GM12874 (cell line): ENCODE measurements around the gene SSH2.

Source experiments
- TF ChIP-seq, protein P1 (sequence below): IDR thresholded peaks from 2 replicates; pipeline ENCODE4 v1.5.1; 2011; ENCODE audit warnings: low read depth, mild to moderate bottlenecking, control low read depth, low read length, moderate library complexity; ENCODE audit not compliant: insufficient read depth

SSH2 gene

DNA sequence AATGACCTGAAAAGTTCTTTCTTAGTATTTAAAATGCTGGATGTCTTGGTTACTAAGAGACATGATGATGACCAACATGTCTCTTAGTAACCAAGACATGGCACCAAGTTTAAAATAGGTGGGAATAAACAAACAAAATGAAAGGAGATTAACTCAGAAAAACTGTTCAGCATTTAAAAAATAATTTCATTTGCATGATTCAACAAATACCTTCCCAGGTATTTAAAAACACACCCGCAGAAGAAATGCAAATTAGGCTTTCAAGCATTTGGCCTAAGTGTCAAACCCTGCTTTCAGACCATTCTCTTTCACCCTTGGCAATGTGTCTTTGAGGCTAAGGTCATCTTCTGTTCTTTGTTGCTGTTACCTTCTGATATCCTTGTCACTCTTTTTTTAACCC is 215.9 kb downstream of the SSH2 start:
- TF ChIP-seq, protein P1, sequence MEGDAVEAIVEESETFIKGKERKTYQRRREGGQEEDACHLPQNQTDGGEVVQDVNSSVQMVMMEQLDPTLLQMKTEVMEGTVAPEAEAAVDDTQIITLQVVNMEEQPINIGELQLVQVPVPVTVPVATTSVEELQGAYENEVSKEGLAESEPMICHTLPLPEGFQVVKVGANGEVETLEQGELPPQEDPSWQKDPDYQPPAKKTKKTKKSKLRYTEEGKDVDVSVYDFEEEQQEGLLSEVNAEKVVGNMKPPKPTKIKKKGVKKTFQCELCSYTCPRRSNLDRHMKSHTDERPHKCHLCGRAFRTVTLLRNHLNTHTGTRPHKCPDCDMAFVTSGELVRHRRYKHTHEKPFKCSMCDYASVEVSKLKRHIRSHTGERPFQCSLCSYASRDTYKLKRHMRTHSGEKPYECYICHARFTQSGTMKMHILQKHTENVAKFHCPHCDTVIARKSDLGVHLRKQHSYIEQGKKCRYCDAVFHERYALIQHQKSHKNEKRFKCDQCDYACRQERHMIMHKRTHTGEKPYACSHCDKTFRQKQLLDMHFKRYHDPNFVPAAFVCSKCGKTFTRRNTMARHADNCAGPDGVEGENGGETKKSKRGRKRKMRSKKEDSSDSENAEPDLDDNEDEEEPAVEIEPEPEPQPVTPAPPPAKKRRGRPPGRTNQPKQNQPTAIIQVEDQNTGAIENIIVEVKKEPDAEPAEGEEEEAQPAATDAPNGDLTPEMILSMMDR, result no peak

DNA sequence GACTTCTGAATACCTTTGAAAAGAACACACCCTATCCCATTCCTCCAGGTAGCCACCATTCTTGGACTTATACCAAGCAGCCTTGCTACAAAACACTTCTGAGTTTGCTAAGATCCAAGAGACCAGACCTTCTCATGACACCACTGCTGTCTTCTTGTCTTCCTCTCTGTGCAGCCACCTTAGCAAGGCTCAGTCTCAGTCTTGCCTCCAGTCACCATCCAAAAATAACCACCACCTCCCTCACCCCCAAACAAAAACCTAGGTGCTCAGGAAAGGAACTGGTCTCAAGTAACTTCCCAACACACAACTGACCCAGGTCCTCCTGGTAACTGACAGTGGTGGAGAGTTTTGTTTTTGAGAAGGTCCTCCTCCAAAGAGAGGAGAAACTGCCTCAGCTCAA is 216.4 kb downstream of the SSH2 start:
- TF ChIP-seq, protein P1, result no peak

DNA sequence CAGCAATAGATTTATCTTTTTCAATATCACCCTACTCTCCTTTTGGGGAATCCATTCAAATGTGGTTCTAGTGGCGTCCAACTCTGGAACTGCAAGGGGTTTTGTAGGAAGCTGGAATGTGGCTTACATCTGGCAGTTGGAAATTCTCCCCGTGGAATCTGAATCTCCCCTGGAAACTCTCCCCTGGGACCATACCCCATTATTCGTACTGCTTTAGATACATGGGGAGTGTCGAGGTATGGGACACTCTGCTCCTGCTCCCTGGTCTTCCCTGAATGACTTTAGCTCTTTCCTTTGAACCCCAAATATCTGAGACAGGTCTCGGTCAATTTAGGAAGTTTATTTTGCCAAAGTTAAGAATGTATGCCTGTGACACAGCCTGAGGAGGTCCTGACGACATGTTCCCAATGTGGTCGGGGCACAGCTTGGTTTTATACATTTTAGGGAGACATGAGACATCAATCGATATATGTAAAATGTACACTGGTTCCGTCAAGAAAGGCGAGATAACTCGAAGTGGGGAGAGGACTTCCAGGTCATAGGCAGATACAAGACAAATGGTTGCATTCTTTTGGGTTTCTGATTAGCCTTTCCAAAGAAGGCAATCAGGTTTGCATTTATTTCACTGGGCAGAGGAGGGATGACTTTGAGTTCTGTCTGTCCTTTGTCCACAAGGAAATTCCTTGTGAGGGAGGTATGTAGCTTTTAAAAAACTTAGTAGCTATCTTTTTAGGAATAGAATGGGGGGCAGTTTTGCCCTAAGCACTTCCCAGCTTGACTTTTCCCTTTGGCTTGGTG is 218.2 kb downstream of the SSH2 start:
- TF ChIP-seq, protein P1, result no peak

DNA sequence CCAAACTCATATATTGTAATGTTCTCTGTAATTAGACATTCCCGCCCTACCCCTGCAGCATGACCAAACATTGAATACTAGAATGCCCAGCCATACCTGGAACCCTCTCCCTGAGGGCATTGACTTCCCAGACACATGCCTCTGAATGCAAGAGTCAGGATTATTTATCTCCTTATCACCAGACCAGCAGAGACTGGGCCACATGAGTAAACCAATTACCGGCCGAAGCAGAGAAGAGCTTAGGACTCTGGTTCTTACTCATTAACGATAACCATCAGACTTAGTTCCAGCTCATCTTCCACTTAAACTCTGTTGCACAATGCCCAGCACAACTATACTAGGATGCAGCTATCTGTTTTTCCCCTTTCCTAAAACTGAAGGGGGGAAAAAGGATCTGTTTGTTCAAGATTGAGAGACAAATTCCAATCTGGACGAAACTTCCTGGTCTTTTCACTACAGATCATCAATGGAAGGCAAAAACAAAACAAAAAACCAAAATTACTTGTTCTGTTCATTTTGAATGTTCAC is 219.1 kb downstream of the SSH2 start:
- TF ChIP-seq, protein P1, result no peak

DNA sequence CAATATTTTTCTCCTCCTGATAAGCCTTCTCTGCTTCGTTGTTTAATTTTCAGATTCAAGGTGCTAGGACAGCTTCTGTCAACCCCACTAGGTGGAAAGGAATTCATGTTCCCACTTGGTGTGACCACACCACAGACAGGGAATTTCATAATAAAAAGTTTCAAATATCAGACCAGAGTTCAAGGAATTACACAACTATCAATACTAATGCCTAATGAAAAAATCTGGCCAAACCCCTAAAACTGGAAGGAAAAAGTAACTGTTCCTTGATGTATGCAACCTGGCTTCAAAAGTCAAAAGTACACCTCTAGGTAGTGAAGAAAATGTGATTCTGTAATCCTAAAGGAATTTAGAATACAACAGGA is 219.5 kb downstream of the SSH2 start:
- TF ChIP-seq, protein P1, result no peak

DNA sequence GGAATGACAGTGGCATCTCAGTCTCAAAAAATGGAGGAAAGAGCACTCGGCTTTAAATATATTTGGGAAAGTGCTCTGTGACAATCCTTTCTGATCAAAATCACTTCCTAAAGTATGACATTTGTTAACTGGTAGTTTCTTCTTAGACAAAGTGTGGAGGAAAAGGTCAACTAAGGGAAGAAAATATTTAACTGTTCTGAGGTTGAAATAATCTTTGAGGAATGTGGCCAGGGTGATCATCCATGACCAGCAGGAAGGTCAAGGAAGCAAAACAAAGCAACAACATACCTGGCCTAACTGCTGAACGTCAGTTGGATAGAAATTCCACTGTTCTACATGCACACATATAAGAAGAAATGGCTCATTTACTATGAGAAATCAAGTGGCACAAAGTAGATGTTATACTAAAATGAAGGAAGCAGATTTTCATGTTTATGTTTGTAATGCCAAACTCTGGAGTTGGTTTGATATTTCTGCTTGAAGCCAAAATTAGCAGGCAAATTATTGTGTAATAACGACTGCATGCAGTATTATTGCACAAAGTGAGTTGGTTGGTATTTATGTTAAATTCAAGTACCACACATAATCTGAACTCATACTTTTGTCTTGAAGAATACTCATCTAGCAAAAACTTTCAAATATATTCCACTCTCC is 220.0 kb downstream of the SSH2 start:
- TF ChIP-seq, protein P1, result no peak

DNA sequence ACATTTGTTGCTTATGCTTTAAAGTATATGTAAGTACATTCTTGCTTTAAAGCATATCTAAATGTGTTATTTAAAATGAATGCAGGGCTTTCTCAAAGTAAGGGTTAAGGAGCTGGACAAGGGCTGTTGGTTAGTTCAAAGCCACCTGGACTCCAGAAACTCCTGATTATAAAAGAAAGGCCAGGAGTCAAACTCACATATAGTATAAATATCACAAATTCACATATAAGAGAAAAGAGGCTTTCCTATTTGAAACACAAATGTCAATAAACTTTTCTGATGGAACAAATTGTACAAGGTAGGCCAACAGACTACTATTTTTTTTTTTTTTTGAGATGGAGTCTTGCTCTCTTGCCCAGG is 222.8 kb downstream of the SSH2 start:
- TF ChIP-seq, protein P1, result no peak
